ENCODE measurements around the gene SYNDIG1. TPM values are rescaled to one million over a fixed set of nuclear protein-coding genes. Genes with fewer than 3 reads are reported as not detected.

The SYNDIG1 gene
- total RNA-seq, 4 donors from 2014 or later, result 0.27 to 0.32 TPM; not detected in 2

- H3K27me3 ChIP-seq, result no peaks in the 10 kb centered on the region
- in situ Hi-C loops (cut with MboI; ENCODE audit: low pct_ligation_motif_present in 1 of 4, low pct_unique_long_range_greater_than_20kb in 1 of 4, low sequenced_read_pairs in 3 of 4) (no loop called here), intact Hi-C loops (cut with DNase I; ENCODE audit: low total_unique reads) (no loop called here)
- H3K27ac ChIP-seq, result no peak overlapping the region
- H3K36me3 ChIP-seq, result no peaks in the 10 kb centered on the region
- 66 to 73% methylated on average over 7 of the region's 7 CpGs for whole genome bisulfite sequencing, 2 donors (ENCODE audit: low coverage in 1 of 2)
- H3K9me3 ChIP-seq, result no peaks in the 10 kb centered on the region
- peaks cover 0 to 3% (median 0%) of the 10 kb centered on the region in 4 donors for H3K4me1 ChIP-seq
- TF ChIP-seq CTCF (IDR thresholded peaks at IDR 0.05) (no peak), EP300 (IDR thresholded peaks at IDR 0.05; ENCODE audit: low read depth) (no peak), POLR2AphosphoS5 (IDR thresholded peaks at IDR 0.05) (no peak), POLR2A (IDR thresholded peaks at IDR 0.05) (no peak)
- DNase-seq, result no peak
- H3K4me3 ChIP-seq, result no peak overlapping the region
Observed at GRCh38 chr20:24632581-24632980, 163.2 kb downstream of the SYNDIG1 start.

GRCh38 chr20:24633026-24633425 is 163.6 kb downstream of the SYNDIG1 start:
- Histone ChIP-seq H3K27me3 (no peaks in the 10 kb centered on the region), H3K27ac (no peak overlapping the region), H3K4me1 (peaks cover 0 to 3% (median 0%) of the 10 kb centered on the region in 4 donors), H3K4me3 (no peak overlapping the region), H3K36me3 (no peaks in the 10 kb centered on the region), H3K9me3 (no peaks in the 10 kb centered on the region)
- DNase-seq, result no peak
- intact Hi-C loops (cut with DNase I; ENCODE audit: low total_unique reads), result no loop called here
- 76 to 85% methylated on average over 4 to 11 of the region's 12 CpGs for WGBS, 2 donors (ENCODE audit: low coverage in 1 of 2)
- TF ChIP-seq CTCF (IDR thresholded peaks at IDR 0.05) (no peak), POLR2A (IDR thresholded peaks at IDR 0.05) (no peak), POLR2AphosphoS5 (IDR thresholded peaks at IDR 0.05) (no peak), EP300 (IDR thresholded peaks at IDR 0.05; ENCODE audit: low read depth) (no peak)
- in situ Hi-C loops (cut with MboI; ENCODE audit: low pct_ligation_motif_present in 1 of 4, low pct_unique_long_range_greater_than_20kb in 1 of 4, low sequenced_read_pairs in 3 of 4), result no loop called here

- in situ Hi-C loops (cut with MboI; ENCODE audit: low pct_ligation_motif_present in 1 of 4, low pct_unique_long_range_greater_than_20kb in 1 of 4, low sequenced_read_pairs in 3 of 4), result no loop called here
- no peak for DNase-seq
- H3K27me3 ChIP-seq, result no peaks in the 10 kb centered on the region
- H3K4me1 ChIP-seq, result peaks cover 0 to 3% (median 0%) of the 10 kb centered on the region in 4 donors
- TF ChIP-seq CTCF (IDR thresholded peaks at IDR 0.05) (no peak), POLR2A (IDR thresholded peaks at IDR 0.05) (no peak), EP300 (IDR thresholded peaks at IDR 0.05; ENCODE audit: low read depth) (no peak), POLR2AphosphoS5 (IDR thresholded peaks at IDR 0.05) (no peak)
- intact Hi-C loops (cut with DNase I; ENCODE audit: low total_unique reads), result no loop called here
- H3K9me3 ChIP-seq, result no peaks in the 10 kb centered on the region
- WGBS, 2 donors (ENCODE audit: low coverage in 1 of 2), result 79% methylated on average over 10 of the region's 10 CpGs; no CpG with 5 or more reads in 1 of the 2 donors
- H3K27ac ChIP-seq, result no peak overlapping the region
- no peaks in the 10 kb centered on the region for H3K36me3 ChIP-seq
- no peak overlapping the region for H3K4me3 ChIP-seq
Observed at GRCh38 chr20:24633521-24633920, 164.1 kb downstream of the SYNDIG1 start.

- WGBS, 2 donors (ENCODE audit: low coverage in 1 of 2), result 20 to 62% methylated on average over 1 to 9 of the region's 9 CpGs
- Histone ChIP-seq H3K4me3 (no peak overlapping the region), H3K36me3 (no peaks in the 10 kb centered on the region), H3K4me1 (peaks cover 0 to 3% (median 0%) of the 10 kb centered on the region in 4 donors), H3K9me3 (no peaks in the 10 kb centered on the region), H3K27me3 (no peaks in the 10 kb centered on the region), H3K27ac (no peak overlapping the region)
- intact Hi-C loops (cut with DNase I; ENCODE audit: low total_unique reads), result no loop called here
- TF ChIP-seq CTCF (IDR thresholded peaks at IDR 0.05) (no peak), POLR2AphosphoS5 (IDR thresholded peaks at IDR 0.05) (no peak), EP300 (IDR thresholded peaks at IDR 0.05; ENCODE audit: low read depth) (no peak), POLR2A (IDR thresholded peaks at IDR 0.05) (no peak)
- in situ Hi-C loops (cut with MboI; ENCODE audit: low pct_ligation_motif_present in 1 of 4, low pct_unique_long_range_greater_than_20kb in 1 of 4, low sequenced_read_pairs in 3 of 4), result no loop called here
- DNase-seq, result no peak
Observed at GRCh38 chr20:24634855-24635254, 165.4 kb downstream of the SYNDIG1 start.

All from transverse colon (tissue), 4 donors.